ENCODE results near the gene PSTK. TPM values are rescaled to one million over a fixed set of nuclear protein-coding genes. Genes with fewer than 3 reads are reported as not detected.

The PSTK gene
- total and polyA plus RNA-seq, 9 of the 15 experiments (the other 6 are each of a cell fraction or from before 2014, with no cell fraction given) = 13.2 to 49.7 (median 18.9) TPM

GRCh38 chr10:122949296-122949695, 30.9 kb upstream of the PSTK start:
- Histone ChIP-seq H3K9me1 (ENCODE audit: control insufficient read depth, insufficient read depth, low read length) (no peaks in the 10 kb centered on the region), H3K4me1 (replicated peaks in 1 of 2; ENCODE audit: control insufficient read depth in 2 of 2, insufficient read depth in 2 of 2, low read length in 2 of 2) (peaks cover 0 to 5% of the 10 kb centered on the region in 2 experiments; a peak in 3 of 5 replicates), H4K20me1 (replicated peaks; ENCODE audit: control insufficient read depth, insufficient read depth, low read length) (no peaks in the 10 kb centered on the region), H2AFZ (ENCODE audit: low read depth, low read length) (no peak overlapping the region), H3K27me3 (ENCODE audit: control insufficient read depth in 2 of 2, insufficient read depth in 2 of 2, low read length in 2 of 2) (no peaks in the 10 kb centered on the region), H3K4me3 (no peak overlapping the region), H3K9ac (ENCODE audit: insufficient read depth in 1 of 2, low read depth in 2 of 2, low read length in 2 of 2) (no peak overlapping the region), H3K79me2 (ENCODE audit: control insufficient read depth, insufficient read depth, low read length) (peaks cover 16% of the 10 kb centered on the region), H3K4me2 (ENCODE audit: insufficient read depth, low read length) (no peak overlapping the region), H3K27ac (ENCODE audit: extremely low read depth, low read depth, low read length) (no peak overlapping the region), H3K9me3 (replicated peaks; ENCODE audit: control insufficient read depth, insufficient read depth, low read depth, low read length) (no peaks in the 10 kb centered on the region), H3K36me3 (ENCODE audit: control insufficient read depth, insufficient read depth, low read length) (peaks cover 42% of the 10 kb centered on the region; the same call in 1 of the 3 replicates)
- in situ Hi-C loops (cut with MboI) = no loop called here
- ChIA-PET CTCF (ENCODE audit: low intra/inter-chr PET ratio) (no interaction called here), POLR2A (no interaction called here)
- 93% methylated on average over 3 of the region's 3 CpGs for WGBS (ENCODE audit: insufficient coverage, low coverage, missing lambda C conversion rate)
- TF ChIP-seq TFAM (CRISPR knock-in tag; conservative IDR thresholded peaks at IDR 0.05) (no peak), TRIM24 (IDR thresholded peaks at IDR 0.05) (no peak), HDAC8 (tag; IDR thresholded peaks at IDR 0.05) (no peak), HDAC1 (IDR thresholded peaks at IDR 0.05) (no peak), EP400 (IDR thresholded peaks at IDR 0.05) (no peak), PRDM10 (IDR thresholded peaks at IDR 0.05; ENCODE audit: partially characterized antibody) (no peak)
- TF ChIP-seq, protein P1, sequence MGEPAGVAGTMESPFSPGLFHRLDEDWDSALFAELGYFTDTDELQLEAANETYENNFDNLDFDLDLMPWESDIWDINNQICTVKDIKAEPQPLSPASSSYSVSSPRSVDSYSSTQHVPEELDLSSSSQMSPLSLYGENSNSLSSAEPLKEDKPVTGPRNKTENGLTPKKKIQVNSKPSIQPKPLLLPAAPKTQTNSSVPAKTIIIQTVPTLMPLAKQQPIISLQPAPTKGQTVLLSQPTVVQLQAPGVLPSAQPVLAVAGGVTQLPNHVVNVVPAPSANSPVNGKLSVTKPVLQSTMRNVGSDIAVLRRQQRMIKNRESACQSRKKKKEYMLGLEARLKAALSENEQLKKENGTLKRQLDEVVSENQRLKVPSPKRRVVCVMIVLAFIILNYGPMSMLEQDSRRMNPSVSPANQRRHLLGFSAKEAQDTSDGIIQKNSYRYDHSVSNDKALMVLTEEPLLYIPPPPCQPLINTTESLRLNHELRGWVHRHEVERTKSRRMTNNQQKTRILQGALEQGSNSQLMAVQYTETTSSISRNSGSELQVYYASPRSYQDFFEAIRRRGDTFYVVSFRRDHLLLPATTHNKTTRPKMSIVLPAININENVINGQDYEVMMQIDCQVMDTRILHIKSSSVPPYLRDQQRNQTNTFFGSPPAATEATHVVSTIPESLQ (CRISPR knock-in tag; IDR thresholded peaks at IDR 0.05) = no peak
- no peak for FAIRE-seq
- ATAC-seq = no peak
- intact Hi-C loops (cut with micrococcal nuclease) = no loop called here
- DNase-seq (ENCODE audit: extremely low read depth in 1 of 4, low spot score in 3 of 4) = no peak
- BruUV-seq (replicated peaks) = no TSS peak

All from K562 (cell line).